Measurements from ENCODE around the gene SLC12A4. TPM values are rescaled to one million over a fixed set of nuclear protein-coding genes. Genes with fewer than 3 reads are reported as not detected.

SLC12A4 gene
- total and polyA plus RNA-seq, 2 of the 13 experiments (the other 11 are each of a cell fraction or from before 2014, with no cell fraction given) = 65.1 to 84.3 TPM

DNA sequence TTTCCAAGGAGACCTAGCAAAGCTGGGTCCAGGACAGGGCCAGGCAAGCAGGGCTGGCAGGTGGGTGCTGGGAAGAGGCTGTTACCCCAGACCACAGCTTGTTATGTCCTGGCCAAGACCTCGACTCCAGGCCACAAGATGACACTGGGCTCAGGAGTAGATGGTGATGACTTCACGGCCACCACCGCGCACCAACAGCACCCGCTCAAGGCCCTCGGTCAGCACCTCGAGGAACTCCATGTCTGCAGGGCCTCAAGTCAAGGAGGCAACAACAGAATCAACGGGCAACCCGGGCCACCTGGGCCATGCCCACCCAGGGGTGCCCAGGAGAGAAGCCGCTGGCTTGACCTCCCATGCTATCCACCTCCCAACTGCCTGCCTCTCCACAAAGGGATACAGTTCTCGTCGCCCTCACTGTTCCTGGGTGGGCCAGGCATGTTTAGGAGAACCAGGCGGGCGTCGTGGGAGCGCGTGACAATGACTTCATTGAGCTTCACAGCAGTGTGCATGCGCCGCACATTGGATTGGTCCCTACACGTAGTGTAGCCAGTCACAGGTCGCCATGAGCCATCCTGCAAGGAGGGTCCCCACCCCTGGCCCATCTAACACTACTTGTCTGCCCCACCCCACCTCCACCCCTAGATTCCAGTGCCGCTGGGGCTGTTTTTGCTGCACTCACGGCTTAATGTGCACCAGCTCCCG is 23.6 kb downstream of the SLC12A4 start:
- FAIRE-seq = no peak

More for the DNA sequence above, 23.6 kb downstream of the SLC12A4 start:
- H4K20me1 ChIP-seq (ENCODE audit: insufficient read depth, low read length) = peaks cover 17% of the 10 kb centered on the region; the same call in 1 of the 2 replicates
- H3K4me3 ChIP-seq (replicated peaks in 1 of 3; ENCODE audit: insufficient read depth in 1 of 3, low read depth in 2 of 3, low read length in 3 of 3) = peak overlapping the region in 1 of 3 experiments; percentile 65; a peak in 1 of 6 replicates
- in situ Hi-C loops (cut with HindIII; ENCODE audit: extremely low pct_ligation_motif_present, low pct_unique_long_range_greater_than_20kb) = loop anchor here (5.0 kb wide), 1 partner anchor 97 kb away; no protein-coding TSS in a partner anchor
- ChIA-PET POLR2A (interaction anchor here (1.0 to 13.6 kb wide), 10 partner anchors 10 to 382 kb away, joined by 3 to 226 read pairs (median 4); partner anchors contain the start of genes NUTF2, PSKH1 and SLC12A4), CTCF (ENCODE audit: low intra/inter-chr PET ratio, low total read pairs) (no interaction called here)
- H3K9ac ChIP-seq (ENCODE audit: insufficient read depth, low read depth, low read length) = peak overlapping the region; percentile 61; the same call in 1 of the 2 replicates
- H2AFZ ChIP-seq (ENCODE audit: low read length) = no peak overlapping the region
- no peaks in the 10 kb centered on the region for H3K79me2 ChIP-seq (ENCODE audit: insufficient read depth, low read length)
- BruUV-seq (replicated peaks) = no TSS peak
- 98% methylated on average over 18 of the region's 24 CpGs for WGBS (ENCODE audit: low lambda C conversion rate)
- no peaks in the 10 kb centered on the region for H3K9me3 ChIP-seq (ENCODE audit: low read length)
- ATAC-seq (no peak), DNase-seq (ENCODE audit: low spot score) (no peak)
- peak overlapping the region; percentile 85 for H3K27ac ChIP-seq (ENCODE audit: extremely low read length, insufficient read depth, low read length)
- peaks cover 52% of the 10 kb centered on the region for H3K4me1 ChIP-seq (ENCODE audit: insufficient read depth, low read length)
- H3K27me3 ChIP-seq (ENCODE audit: control insufficient read depth in 1 of 2, insufficient read depth in 2 of 2, low read length in 2 of 2) = no peaks in the 10 kb centered on the region
- peaks cover 42 to 63% of the 10 kb centered on the region in 2 experiments for H3K36me3 ChIP-seq (replicated peaks in 1 of 2; ENCODE audit: control insufficient read depth in 1 of 2, insufficient read depth in 2 of 2, low read length in 2 of 2)
- TF ChIP-seq HNRNPL (IDR thresholded peaks at IDR 0.05; ENCODE audit: low read depth, low read length) = 0 out of 2 replicates have a peak, but pooled peaks have one; percentile 56
- peak; percentile 41 for TF ChIP-seq AGO2 (optimal IDR thresholded peaks at IDR 0.05; ENCODE audit: low read depth, low read length)
- TF ChIP-seq STAT5B (CRISPR knock-in tag; IDR thresholded peaks at IDR 0.05) = no peak
- TF ChIP-seq SPEN (CRISPR knock-in tag; IDR thresholded peaks at IDR 0.05; ENCODE audit: low read depth) = no peak
- 0 out of 2 replicates have a peak, but pooled peaks have one; percentile 10 for TF ChIP-seq ZNF432 (CRISPR knock-in tag; IDR thresholded peaks at IDR 0.05; ENCODE audit: borderline replicate concordance)
- no peak for TF ChIP-seq GATA4 (IDR thresholded peaks at IDR 0.05; ENCODE audit: borderline replicate concordance, low read depth)
- TF ChIP-seq BRD4 (CRISPR knock-in tag; IDR thresholded peaks at IDR 0.05) = 0 out of 2 replicates have a peak, but pooled peaks have one; percentile 25
- TF ChIP-seq, protein P1, sequence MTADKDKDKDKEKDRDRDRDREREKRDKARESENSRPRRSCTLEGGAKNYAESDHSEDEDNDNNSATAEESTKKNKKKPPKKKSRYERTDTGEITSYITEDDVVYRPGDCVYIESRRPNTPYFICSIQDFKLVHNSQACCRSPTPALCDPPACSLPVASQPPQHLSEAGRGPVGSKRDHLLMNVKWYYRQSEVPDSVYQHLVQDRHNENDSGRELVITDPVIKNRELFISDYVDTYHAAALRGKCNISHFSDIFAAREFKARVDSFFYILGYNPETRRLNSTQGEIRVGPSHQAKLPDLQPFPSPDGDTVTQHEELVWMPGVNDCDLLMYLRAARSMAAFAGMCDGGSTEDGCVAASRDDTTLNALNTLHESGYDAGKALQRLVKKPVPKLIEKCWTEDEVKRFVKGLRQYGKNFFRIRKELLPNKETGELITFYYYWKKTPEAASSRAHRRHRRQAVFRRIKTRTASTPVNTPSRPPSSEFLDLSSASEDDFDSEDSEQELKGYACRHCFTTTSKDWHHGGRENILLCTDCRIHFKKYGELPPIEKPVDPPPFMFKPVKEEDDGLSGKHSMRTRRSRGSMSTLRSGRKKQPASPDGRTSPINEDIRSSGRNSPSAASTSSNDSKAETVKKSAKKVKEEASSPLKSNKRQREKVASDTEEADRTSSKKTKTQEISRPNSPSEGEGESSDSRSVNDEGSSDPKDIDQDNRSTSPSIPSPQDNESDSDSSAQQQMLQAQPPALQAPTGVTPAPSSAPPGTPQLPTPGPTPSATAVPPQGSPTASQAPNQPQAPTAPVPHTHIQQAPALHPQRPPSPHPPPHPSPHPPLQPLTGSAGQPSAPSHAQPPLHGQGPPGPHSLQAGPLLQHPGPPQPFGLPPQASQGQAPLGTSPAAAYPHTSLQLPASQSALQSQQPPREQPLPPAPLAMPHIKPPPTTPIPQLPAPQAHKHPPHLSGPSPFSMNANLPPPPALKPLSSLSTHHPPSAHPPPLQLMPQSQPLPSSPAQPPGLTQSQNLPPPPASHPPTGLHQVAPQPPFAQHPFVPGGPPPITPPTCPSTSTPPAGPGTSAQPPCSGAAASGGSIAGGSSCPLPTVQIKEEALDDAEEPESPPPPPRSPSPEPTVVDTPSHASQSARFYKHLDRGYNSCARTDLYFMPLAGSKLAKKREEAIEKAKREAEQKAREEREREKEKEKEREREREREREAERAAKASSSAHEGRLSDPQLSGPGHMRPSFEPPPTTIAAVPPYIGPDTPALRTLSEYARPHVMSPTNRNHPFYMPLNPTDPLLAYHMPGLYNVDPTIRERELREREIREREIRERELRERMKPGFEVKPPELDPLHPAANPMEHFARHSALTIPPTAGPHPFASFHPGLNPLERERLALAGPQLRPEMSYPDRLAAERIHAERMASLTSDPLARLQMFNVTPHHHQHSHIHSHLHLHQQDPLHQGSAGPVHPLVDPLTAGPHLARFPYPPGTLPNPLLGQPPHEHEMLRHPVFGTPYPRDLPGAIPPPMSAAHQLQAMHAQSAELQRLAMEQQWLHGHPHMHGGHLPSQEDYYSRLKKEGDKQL (CRISPR knock-in tag; IDR thresholded peaks at IDR 0.05; ENCODE audit: low read depth) = no peak
- TF ChIP-seq MXD4 (CRISPR knock-in tag; IDR thresholded peaks at IDR 0.05) = no peak
- no peak for TF ChIP-seq ZNF724P (CRISPR knock-in tag; IDR thresholded peaks at IDR 0.05; ENCODE audit: borderline replicate concordance)
- peak; percentile 48 for TF ChIP-seq ZBTB38 (CRISPR knock-in tag; IDR thresholded peaks at IDR 0.05)
- TF ChIP-seq, protein P2, sequence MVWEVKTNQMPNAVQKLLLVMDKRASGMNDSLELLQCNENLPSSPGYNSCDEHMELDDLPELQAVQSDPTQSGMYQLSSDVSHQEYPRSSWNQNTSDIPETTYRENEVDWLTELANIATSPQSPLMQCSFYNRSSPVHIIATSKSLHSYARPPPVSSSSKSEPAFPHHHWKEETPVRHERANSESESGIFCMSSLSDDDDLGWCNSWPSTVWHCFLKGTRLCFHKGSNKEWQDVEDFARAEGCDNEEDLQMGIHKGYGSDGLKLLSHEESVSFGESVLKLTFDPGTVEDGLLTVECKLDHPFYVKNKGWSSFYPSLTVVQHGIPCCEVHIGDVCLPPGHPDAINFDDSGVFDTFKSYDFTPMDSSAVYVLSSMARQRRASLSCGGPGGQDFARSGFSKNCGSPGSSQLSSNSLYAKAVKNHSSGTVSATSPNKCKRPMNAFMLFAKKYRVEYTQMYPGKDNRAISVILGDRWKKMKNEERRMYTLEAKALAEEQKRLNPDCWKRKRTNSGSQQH (CRISPR knock-in tag; IDR thresholded peaks at IDR 0.05; ENCODE audit: low read depth) = no peak
- 0 out of 2 replicates have a peak, but pooled peaks have one; percentile 22 for TF ChIP-seq FOXC1 (CRISPR knock-in tag; IDR thresholded peaks at IDR 0.05; ENCODE audit: borderline replicate concordance)
- 0 out of 2 replicates have a peak, but pooled peaks have one; percentile 27 for TF ChIP-seq AKAP8 (CRISPR knock-in tag; IDR thresholded peaks at IDR 0.05)
- TF ChIP-seq, protein P3, sequence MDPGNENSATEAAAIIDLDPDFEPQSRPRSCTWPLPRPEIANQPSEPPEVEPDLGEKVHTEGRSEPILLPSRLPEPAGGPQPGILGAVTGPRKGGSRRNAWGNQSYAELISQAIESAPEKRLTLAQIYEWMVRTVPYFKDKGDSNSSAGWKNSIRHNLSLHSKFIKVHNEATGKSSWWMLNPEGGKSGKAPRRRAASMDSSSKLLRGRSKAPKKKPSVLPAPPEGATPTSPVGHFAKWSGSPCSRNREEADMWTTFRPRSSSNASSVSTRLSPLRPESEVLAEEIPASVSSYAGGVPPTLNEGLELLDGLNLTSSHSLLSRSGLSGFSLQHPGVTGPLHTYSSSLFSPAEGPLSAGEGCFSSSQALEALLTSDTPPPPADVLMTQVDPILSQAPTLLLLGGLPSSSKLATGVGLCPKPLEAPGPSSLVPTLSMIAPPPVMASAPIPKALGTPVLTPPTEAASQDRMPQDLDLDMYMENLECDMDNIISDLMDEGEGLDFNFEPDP (CRISPR knock-in tag; conservative IDR thresholded peaks at IDR 0.05) = 0 out of 2 replicates have a peak, but pooled peaks have one; percentile 40
- peak overlapping the region; percentile 72 for H3K4me2 ChIP-seq (ENCODE audit: low read depth, low read length)
- intact Hi-C loops (cut with micrococcal nuclease; ENCODE audit: unreplicated experiment) = no loop called here
